Activated CD8-positive, alpha-beta memory T cell treated with anti-CD3 and anti-CD28 coated beads for 48 hours (primary cell): ENCODE data around the gene KLRC1.
"Not testable (repeated sequence)": the region's sequence is repeated elsewhere in the genome, so short reads cannot be mapped to it uniquely, and the experiment has no call there.

Source experiments
- DNase-seq, 3 experiments: peaks; one replicate each; pipeline ENCODE4 v3.0.0-alpha.2; 2020; ENCODE audit warnings: low read depth in 2 of 3, low spot score in 2 of 3

The KLRC1 gene

GRCh38 chr12:10422159-10422558 is 31.0 kb downstream of the KLRC1 start:
- not testable (repeated sequence) for DNase-seq

- not testable (repeated sequence) for DNase-seq
Measured at GRCh38 chr12:10420334-10420733, 32.8 kb downstream of the KLRC1 start, which contains the start of gene KLRC3. TSS of gene KLRC3 (minus strand) at chr12:10420595. CDS start at chr12:10420550, 45 bp downstream.

- DNase-seq: no peak
Measured at GRCh38 chr12:10409392-10409791, 43.8 kb downstream of the KLRC1 start, which contains the start of gene KLRC4. TSS of gene KLRC4 (minus strand) at chr12:10409757. CDS start at chr12:10409575, 182 bp downstream.

- no peak for DNase-seq
Measured at GRCh38 chr12:10408842-10409241, 44.3 kb downstream of the KLRC1 start.

- no peak for DNase-seq
Measured at GRCh38 chr12:10406725-10407124, 46.5 kb downstream of the KLRC1 start.

- no peak for DNase-seq
Measured at GRCh38 chr12:10405294-10405693, 47.9 kb downstream of the KLRC1 start.

GRCh38 chr12:10404798-10405197 is 48.4 kb downstream of the KLRC1 start:
- no peak for DNase-seq

GRCh38 chr12:10400829-10401228 is 52.3 kb downstream of the KLRC1 start:
- DNase-seq: no peak

GRCh38 chr12:10398168-10398567 is 55.0 kb downstream of the KLRC1 start:
- no peak for DNase-seq

- DNase-seq: no peak
Measured at GRCh38 chr12:10397296-10397695, 55.9 kb downstream of the KLRC1 start.

- DNase-seq: not testable (repeated sequence)
Measured at GRCh38 chr12:10396176-10396575, 57.0 kb downstream of the KLRC1 start.
